H9 (cell line): ENCODE data around the gene LIN7C. TPM values are rescaled to one million over a fixed set of nuclear protein-coding genes. Genes with fewer than 3 reads are reported as not detected.

Experiments used
- DNase-seq: peaks from one replicate; pipeline ENCODE4 v3.0.0-alpha.2; 2017
- H2AFZ ChIP-seq: one replicate; pipeline ENCODE4 v1.6.1; 2013; ENCODE audit warnings: mild to moderate bottlenecking, low read length, control low read depth, moderate library complexity
- H2AK5ac ChIP-seq: 2 replicates; pipeline ENCODE4 v1.6.1; 2013; ENCODE audit warnings: low read length, control low read depth, mixed read lengths; ENCODE audit not compliant: insufficient read length
- H2BK120ac ChIP-seq: one replicate; pipeline ENCODE4 v1.6.1; 2013; ENCODE audit warnings: low read depth, mild to moderate bottlenecking, low read length, control low read depth, inconsistent platforms; ENCODE audit not compliant: poor library complexity, severe bottlenecking
- H2BK12ac ChIP-seq: 2 replicates; pipeline ENCODE4 v1.6.1; 2013; ENCODE audit warnings: low read length, control low read depth, mixed read lengths, low read depth; ENCODE audit not compliant: insufficient read length
- H2BK15ac ChIP-seq: 2 replicates; pipeline ENCODE4 v1.6.1; 2013; ENCODE audit warnings: low read depth, low read length, control low read depth
- H2BK20ac ChIP-seq: one replicate; pipeline ENCODE4 v1.6.1; 2013; ENCODE audit warnings: low read depth, mild to moderate bottlenecking, low read length, control low read depth, inconsistent platforms; ENCODE audit not compliant: poor library complexity, severe bottlenecking
- H2BK5ac ChIP-seq: 2 replicates; pipeline ENCODE4 v1.6.1; 2013; ENCODE audit warnings: low read length, control low read depth, mixed read lengths; ENCODE audit not compliant: insufficient read length
- H3K14ac ChIP-seq: 2 replicates; pipeline ENCODE4 v1.6.1; 2013; ENCODE audit warnings: low read length, control low read depth; ENCODE audit not compliant: insufficient read depth
- H3K18ac ChIP-seq: 2 replicates; pipeline ENCODE4 v1.6.1; 2013; ENCODE audit warnings: low read depth, mild to moderate bottlenecking, mixed read lengths, low read length, control low read depth; ENCODE audit not compliant: insufficient read length
- H3K23ac ChIP-seq: 2 replicates; pipeline ENCODE4 v1.6.1; 2013; ENCODE audit warnings: low read length, control low read depth, mixed read lengths, low read depth; ENCODE audit not compliant: insufficient read length
- H3K23me2 ChIP-seq: 2 replicates; pipeline ENCODE4 v1.6.1; 2013; ENCODE audit warnings: low read depth, mild to moderate bottlenecking, mixed read lengths, low read length, control low read depth; ENCODE audit not compliant: insufficient read length, poor library complexity, severe bottlenecking
- H3K27ac ChIP-seq: 2 replicates; pipeline ENCODE4 v1.5.1; 2013; ENCODE audit warnings: low read length, control low read depth, mixed read lengths, low read depth; ENCODE audit not compliant: insufficient read length
- H3K27me3 ChIP-seq: 2 replicates; pipeline ENCODE4 v1.6.1; 2013; ENCODE audit warnings: low read length, control low read depth, inconsistent platforms; ENCODE audit not compliant: insufficient read depth
- H3K4ac ChIP-seq: 2 replicates; pipeline ENCODE4 v1.6.1; 2013; ENCODE audit warnings: low read depth, mild to moderate bottlenecking, control low read depth, inconsistent platforms, low read length, moderate library complexity
- H3K4me1 ChIP-seq: 2 replicates; pipeline ENCODE4 v1.6.1; 2013; ENCODE audit warnings: low read length, control low read depth, inconsistent platforms; ENCODE audit not compliant: insufficient read depth
- H3K4me2 ChIP-seq: 2 replicates; pipeline ENCODE4 v1.6.1; 2013; ENCODE audit warnings: low read length, control low read depth, mixed read lengths; ENCODE audit not compliant: insufficient read length, insufficient read depth
- H3K56ac ChIP-seq: 2 replicates; pipeline ENCODE4 v1.6.1; 2013; ENCODE audit warnings: low read depth, mild to moderate bottlenecking, mixed read lengths, low read length, control low read depth; ENCODE audit not compliant: insufficient read length
- H3K79me1 ChIP-seq: 2 replicates; pipeline ENCODE4 v1.6.1; 2013; ENCODE audit warnings: low read depth, mild to moderate bottlenecking, moderate library complexity, low read length, control low read depth, inconsistent platforms; ENCODE audit not compliant: insufficient read depth, poor library complexity, severe bottlenecking
- H3K79me2 ChIP-seq: 2 replicates; pipeline ENCODE4 v1.6.1; 2013; ENCODE audit warnings: low read length, control low read depth, inconsistent platforms; ENCODE audit not compliant: insufficient read depth
- H3K9ac ChIP-seq: 2 replicates; pipeline ENCODE4 v1.6.1; 2013; ENCODE audit warnings: low read length, control low read depth, mixed read lengths; ENCODE audit not compliant: insufficient read length; ENCODE audit errors: extremely low read depth
- H3K9me3 ChIP-seq: one replicate; pipeline ENCODE4 v1.6.1; 2013; ENCODE audit warnings: low read depth, low read length, inconsistent platforms; ENCODE audit not compliant: control insufficient read depth
- H3T11ph ChIP-seq: one replicate; pipeline ENCODE4 v1.6.1; 2013; ENCODE audit warnings: mild to moderate bottlenecking, low read length, control low read depth, inconsistent platforms
- H4K20me1 ChIP-seq: one replicate; pipeline ENCODE4 v1.6.1; 2013; ENCODE audit not compliant: control insufficient read depth, insufficient read length, insufficient read depth
- H4K5ac ChIP-seq: 2 replicates; pipeline ENCODE4 v1.6.1; 2013; ENCODE audit warnings: low read depth, mild to moderate bottlenecking, mixed read lengths, low read length, control low read depth; ENCODE audit not compliant: insufficient read length
- H4K8ac ChIP-seq: replicated peaks from 2 replicates; pipeline ENCODE4 v1.6.1; 2013; ENCODE audit warnings: low read length, control low read depth, mixed read lengths, low read depth; ENCODE audit not compliant: insufficient read length
- H4K91ac ChIP-seq: 2 replicates; pipeline ENCODE4 v1.6.1; 2013; ENCODE audit warnings: low read depth, mild to moderate bottlenecking, moderate library complexity, mixed read lengths, low read length, control low read depth; ENCODE audit not compliant: insufficient read length
- H3K27ac Mint-ChIP-seq, 3 experiments: 2 replicates in 2 of 3; 3 replicates in 1 of 3; pipeline ENCODE4 v1.8.0; 2020 to 2021; ENCODE audit warnings: mixed read lengths in 3 of 3, mild to moderate bottlenecking in 1 of 3, moderate library complexity in 1 of 3
- H3K27me3 Mint-ChIP-seq: 2 replicates; pipeline ENCODE4 v1.8.0; 2021; ENCODE audit warnings: low read depth, mild to moderate bottlenecking, moderate library complexity, mixed read lengths
- H3K36me3 Mint-ChIP-seq, 3 experiments: 2 replicates in 2 of 3; 3 replicates in 1 of 3; pipeline ENCODE4 v1.8.0; 2020 to 2021; ENCODE audit warnings: low read depth in 3 of 3, mixed read lengths in 3 of 3; ENCODE audit not compliant: insufficient read depth in 1 of 3
- H3K4me1 Mint-ChIP-seq, 2 experiments: 2 replicates each; pipeline ENCODE4 v1.8.0; 2020; ENCODE audit warnings: mixed read lengths in 2 of 2
- H3K4me3 Mint-ChIP-seq, 2 experiments: 2 replicates in 1 of 2; 3 replicates in 1 of 2; pipeline ENCODE4 v1.8.0; 2020 to 2021; ENCODE audit warnings: mild to moderate bottlenecking in 2 of 2, mixed read lengths in 2 of 2, moderate library complexity in 1 of 2
- H3K9me3 Mint-ChIP-seq, 2 experiments: 2 replicates in 1 of 2; 3 replicates in 1 of 2; pipeline ENCODE4 v1.8.0; 2020; ENCODE audit warnings: mild to moderate bottlenecking in 2 of 2, mixed read lengths in 2 of 2, moderate library complexity in 1 of 2
- CTCF ChIP-seq: fragments of 200-600 bp; sonication (generic); conservative IDR thresholded peaks from 3 replicates; pipeline ENCODE4 v1.8.0; 2021; ENCODE audit warnings: antibody characterized with exemption, mild to moderate bottlenecking
- WGBS: extraction: QIAGEN DNeasy Blood & Tissue Kit; methylation state at CpG from one replicate; pipeline ENCODE4 v1.1.7; 2013; ENCODE audit warnings: missing lambda C conversion rate, low lambda C conversion rate, mixed read lengths; ENCODE audit not compliant: insufficient read length; ENCODE audit errors: extremely low coverage; 5-methylcytosine and 5-hydroxymethylcytosine counted together
- long read RNA-seq: library from polyadenylated mRNA; unstranded; transcript quantifications from one replicate; pipeline ENCODE4 v2.0.0, GENCODE V29; 2020
- total RNA-seq: library from RNA; stranded (reverse); gene quantifications from 2 replicates; pipeline ENCODE4 v1.2.1, GENCODE V29; 2021

The LIN7C gene
- total RNA-seq = 40.0 and 41.3 TPM in 2 replicates
- long read RNA-seq, full-length matches to known transcripts = 106 of 119 reads
- long read RNA-seq, partial matches to known transcripts = 1 of 119 reads
- long read RNA-seq, other reads (novel, unspliced or antisense) = 12 of 119 reads

GRCh38 chr11:27506200-27507182, at the start of gene LIN7C:
Gene LIN7C (minus strand): TSS chr11:27506769. CDS start chr11:27506752, 17 bp downstream.
- Histone ChIP-seq H3K23ac (no peak within 1 kb of the TSS), H3K14ac (peak within 1 kb of the TSS; percentile 92), H4K5ac (peak within 1 kb of the TSS; percentile 19), H2AFZ (no peak within 1 kb of the TSS), H2BK15ac (no peak within 1 kb of the TSS), H4K91ac (no peak within 1 kb of the TSS), H3K4me2 (peak within 1 kb of the TSS; percentile 68), H3K23me2 (peaks cover 8% of the 10 kb centered on the region), H2BK120ac (no peak within 1 kb of the TSS), H2BK20ac (no peak within 1 kb of the TSS), H4K20me1 (no peaks in the 10 kb centered on the region), H3T11ph (no peak within 1 kb of the TSS), H3K4ac (no peak within 1 kb of the TSS), H3K79me2 (peaks cover 9% of the 10 kb centered on the region; the same call in 1 of the 2 replicates), H4K8ac (no peak within 1 kb of the TSS), H3K4me1 (peaks cover 2% of the 10 kb centered on the region; the same call in 1 of the 2 replicates), H3K27me3 (no peaks in the 10 kb centered on the region), H3K27ac (peak within 1 kb of the TSS; percentile 43), H3K9me3 (no peaks in the 10 kb centered on the region), H2BK12ac (no peak within 1 kb of the TSS), H3K56ac (no peak within 1 kb of the TSS), H3K18ac (peak within 1 kb of the TSS; percentile 93), H2BK5ac (peak within 1 kb of the TSS; percentile 14), H2AK5ac (no peak within 1 kb of the TSS), H3K9ac (peak within 1 kb of the TSS; percentile 97), H3K79me1 (no peaks in the 10 kb centered on the region)
- peak; percentile 36; the same call in 2 of the 3 replicates for TF ChIP-seq CTCF
- no CpG with 5 or more reads among the region's 60 CpGs for WGBS
- no peaks in the 10 kb centered on the region; the same call in 1 of the 2 replicates for H3K27me3 Mint-ChIP-seq
- peaks cover 2 to 15% (median 3%) of the 10 kb centered on the region in 3 experiments; a peak in 4 of 7 replicates for H3K36me3 Mint-ChIP-seq
- peak; percentile 97 for DNase-seq
- H3K4me1 Mint-ChIP-seq = peaks cover 16 to 26% of the 10 kb centered on the region in 2 experiments
- peak within 1 kb of the TSS; percentile 99 to 100 (median 99) for H3K27ac Mint-ChIP-seq
- H3K4me3 Mint-ChIP-seq = peak within 1 kb of the TSS; percentile 100
- no peaks in the 10 kb centered on the region for H3K9me3 Mint-ChIP-seq
